Loucy (cell line): Measurements from ENCODE around the gene IFNAR2.

Source experiments
- EZH2phosphoT487 ChIP-seq: fragments of 200-600 bp; IDR thresholded peaks from 2 replicates; pipeline ENCODE4 v1.6.1; 2018; ENCODE audit warnings: antibody characterized with exemption, mild to moderate bottlenecking, moderate library complexity, borderline replicate concordance
- TF ChIP-seq, protein P1 (sequence below): fragments of 200-600 bp; sonication (generic); conservative IDR thresholded peaks from 2 replicates; pipeline ENCODE4 v1.5.1; 2014; ENCODE audit warnings: mild to moderate bottlenecking, antibody characterized with exemption, low read length

DNA sequence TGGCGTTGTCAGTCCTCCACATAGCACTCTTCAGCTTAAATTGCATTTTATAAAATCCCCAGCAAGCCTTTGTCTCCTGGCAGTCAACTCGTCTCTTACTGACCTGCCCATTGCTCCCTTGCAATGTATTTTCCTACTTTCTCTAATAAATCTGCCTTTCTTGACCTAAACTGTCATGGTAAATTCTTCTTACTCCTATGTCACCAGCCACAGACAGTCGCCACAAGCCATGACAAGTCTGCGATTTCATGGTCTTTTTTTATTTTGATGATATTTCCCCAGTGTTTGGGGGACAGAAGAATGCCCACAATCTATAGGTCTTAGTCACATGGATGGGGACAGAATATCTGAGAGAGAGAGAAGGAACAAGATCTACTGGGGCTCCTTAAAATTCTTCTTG is 8.4 kb downstream of the IFNAR2 start:
- TF ChIP-seq, protein P1, sequence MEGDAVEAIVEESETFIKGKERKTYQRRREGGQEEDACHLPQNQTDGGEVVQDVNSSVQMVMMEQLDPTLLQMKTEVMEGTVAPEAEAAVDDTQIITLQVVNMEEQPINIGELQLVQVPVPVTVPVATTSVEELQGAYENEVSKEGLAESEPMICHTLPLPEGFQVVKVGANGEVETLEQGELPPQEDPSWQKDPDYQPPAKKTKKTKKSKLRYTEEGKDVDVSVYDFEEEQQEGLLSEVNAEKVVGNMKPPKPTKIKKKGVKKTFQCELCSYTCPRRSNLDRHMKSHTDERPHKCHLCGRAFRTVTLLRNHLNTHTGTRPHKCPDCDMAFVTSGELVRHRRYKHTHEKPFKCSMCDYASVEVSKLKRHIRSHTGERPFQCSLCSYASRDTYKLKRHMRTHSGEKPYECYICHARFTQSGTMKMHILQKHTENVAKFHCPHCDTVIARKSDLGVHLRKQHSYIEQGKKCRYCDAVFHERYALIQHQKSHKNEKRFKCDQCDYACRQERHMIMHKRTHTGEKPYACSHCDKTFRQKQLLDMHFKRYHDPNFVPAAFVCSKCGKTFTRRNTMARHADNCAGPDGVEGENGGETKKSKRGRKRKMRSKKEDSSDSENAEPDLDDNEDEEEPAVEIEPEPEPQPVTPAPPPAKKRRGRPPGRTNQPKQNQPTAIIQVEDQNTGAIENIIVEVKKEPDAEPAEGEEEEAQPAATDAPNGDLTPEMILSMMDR = no peak
- no peak for TF ChIP-seq EZH2phosphoT487
